Measurements from ENCODE around the gene RAB34.

DNA sequence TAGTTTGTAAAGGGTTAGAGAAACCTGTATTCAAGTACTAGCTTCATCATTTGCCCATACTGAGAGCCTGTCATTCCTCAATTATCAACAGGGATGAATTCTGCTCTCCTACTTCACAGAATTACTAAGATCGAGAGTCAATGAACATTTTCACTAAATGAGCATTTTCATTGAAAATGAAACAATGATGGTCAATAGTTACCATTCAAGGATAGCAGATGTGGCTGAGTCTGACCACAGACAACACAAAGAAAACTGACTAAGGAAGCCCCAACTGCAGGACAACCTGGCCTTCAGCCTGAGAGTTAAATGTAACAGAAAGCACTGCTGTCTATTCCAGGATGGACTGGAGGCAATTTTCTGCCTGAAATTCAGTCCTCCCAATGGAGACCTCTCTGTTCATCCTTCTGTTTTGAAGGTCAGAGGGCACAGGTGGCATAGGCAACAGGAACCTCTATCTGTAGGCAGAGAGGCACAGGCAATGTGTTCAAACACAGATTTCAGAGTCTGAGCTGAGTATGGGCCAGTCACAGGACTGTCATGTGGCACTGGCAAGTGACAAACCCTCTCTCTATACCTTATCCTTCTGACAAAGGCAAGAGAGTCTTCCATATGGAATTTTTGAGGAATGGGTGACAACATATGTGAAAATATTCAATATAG is 45.6 kb upstream of the RAB34 start:
- no peak for TF ChIP-seq POLR2A (IDR thresholded peaks at IDR 0.05)
- TF ChIP-seq, protein P1, sequence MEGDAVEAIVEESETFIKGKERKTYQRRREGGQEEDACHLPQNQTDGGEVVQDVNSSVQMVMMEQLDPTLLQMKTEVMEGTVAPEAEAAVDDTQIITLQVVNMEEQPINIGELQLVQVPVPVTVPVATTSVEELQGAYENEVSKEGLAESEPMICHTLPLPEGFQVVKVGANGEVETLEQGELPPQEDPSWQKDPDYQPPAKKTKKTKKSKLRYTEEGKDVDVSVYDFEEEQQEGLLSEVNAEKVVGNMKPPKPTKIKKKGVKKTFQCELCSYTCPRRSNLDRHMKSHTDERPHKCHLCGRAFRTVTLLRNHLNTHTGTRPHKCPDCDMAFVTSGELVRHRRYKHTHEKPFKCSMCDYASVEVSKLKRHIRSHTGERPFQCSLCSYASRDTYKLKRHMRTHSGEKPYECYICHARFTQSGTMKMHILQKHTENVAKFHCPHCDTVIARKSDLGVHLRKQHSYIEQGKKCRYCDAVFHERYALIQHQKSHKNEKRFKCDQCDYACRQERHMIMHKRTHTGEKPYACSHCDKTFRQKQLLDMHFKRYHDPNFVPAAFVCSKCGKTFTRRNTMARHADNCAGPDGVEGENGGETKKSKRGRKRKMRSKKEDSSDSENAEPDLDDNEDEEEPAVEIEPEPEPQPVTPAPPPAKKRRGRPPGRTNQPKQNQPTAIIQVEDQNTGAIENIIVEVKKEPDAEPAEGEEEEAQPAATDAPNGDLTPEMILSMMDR (IDR thresholded peaks at IDR 0.05): no peak

Data from thyroid gland (tissue), 4 donors.